Mesenchymal stem cell (in vitro differentiated cells and primary cell): Measurements from ENCODE around the gene ACACA.

Experiments used
- DNase-seq: peaks from one replicate; pipeline ENCODE4 v3.0.0-alpha.2; 2013
- H2AFZ ChIP-seq: one replicate; pipeline ENCODE4 v1.6.1; 2013; ENCODE audit warnings: low read depth, mild to moderate bottlenecking, control low read depth, inconsistent platforms, low read length, moderate library complexity
- H2AK5ac ChIP-seq: 2 replicates; pipeline ENCODE4 v1.6.1; 2013; ENCODE audit warnings: low read length, moderate library complexity, mild to moderate bottlenecking, inconsistent platforms; ENCODE audit not compliant: severe bottlenecking
- H2BK120ac ChIP-seq: one replicate; pipeline ENCODE4 v1.6.1; 2013; ENCODE audit warnings: low read depth, mild to moderate bottlenecking, inconsistent platforms, low read length, moderate library complexity
- H2BK12ac ChIP-seq, 2 experiments: one replicate each; pipeline ENCODE4 v1.6.1; 2013; ENCODE audit warnings: inconsistent platforms in 2 of 2, low read length in 2 of 2, mild to moderate bottlenecking in 2 of 2, moderate library complexity in 2 of 2, control low read depth in 1 of 2
- H2BK15ac ChIP-seq: one replicate; pipeline ENCODE4 v1.6.1; 2013; ENCODE audit warnings: mild to moderate bottlenecking, low read depth, inconsistent platforms; ENCODE audit not compliant: poor library complexity, severe bottlenecking
- H2BK5ac ChIP-seq: 2 replicates; pipeline ENCODE4 v1.6.1; 2013; ENCODE audit warnings: low read depth, mild to moderate bottlenecking, low read length, control low read depth, inconsistent platforms; ENCODE audit not compliant: poor library complexity, severe bottlenecking
- H3K14ac ChIP-seq, 2 experiments: one replicate each; pipeline ENCODE4 v1.6.1; 2013; ENCODE audit warnings: inconsistent platforms in 2 of 2, low read length in 2 of 2, control low read depth in 1 of 2, mild to moderate bottlenecking in 1 of 2, moderate library complexity in 1 of 2
- H3K18ac ChIP-seq, 2 experiments: one replicate each; pipeline ENCODE4 v1.6.1; 2013; ENCODE audit warnings: inconsistent platforms in 2 of 2, low read length in 2 of 2, control low read depth in 1 of 2, low read depth in 1 of 2, mild to moderate bottlenecking in 1 of 2
- H3K23ac ChIP-seq, 2 experiments: one replicate each; pipeline ENCODE4 v1.6.1; 2013; ENCODE audit warnings: inconsistent platforms in 2 of 2, low read length in 2 of 2, mild to moderate bottlenecking in 2 of 2, moderate library complexity in 2 of 2, control low read depth in 1 of 2
- H3K27ac ChIP-seq: 2 replicates; pipeline ENCODE4 v1.5.1; 2013; ENCODE audit warnings: mild to moderate bottlenecking, moderate library complexity, low read length, control low read depth, inconsistent platforms; ENCODE audit not compliant: poor library complexity, severe bottlenecking
- H3K27me3 ChIP-seq, 2 experiments: 2 replicates each; pipeline versions ENCODE4 v1.6.1 to v1.7.0; 2013; ENCODE audit warnings: low read length in 2 of 2, mild to moderate bottlenecking in 2 of 2, moderate library complexity in 2 of 2, control low read depth in 1 of 2, inconsistent platforms in 1 of 2; ENCODE audit not compliant: control insufficient read depth in 1 of 2, insufficient read depth in 1 of 2
- H3K36me3 ChIP-seq, 2 experiments: 2 replicates each; pipeline versions ENCODE4 v1.6.1 to v1.7.0; 2013; ENCODE audit warnings: low read length in 2 of 2, control low read depth in 1 of 2, inconsistent platforms in 1 of 2, low read depth in 1 of 2, mild to moderate bottlenecking in 1 of 2; ENCODE audit not compliant: insufficient read depth in 2 of 2, control insufficient read depth in 1 of 2
- H3K4ac ChIP-seq, 2 experiments: one replicate each; pipeline ENCODE4 v1.6.1; 2013; ENCODE audit warnings: inconsistent platforms in 2 of 2, low read length in 2 of 2, mild to moderate bottlenecking in 2 of 2, moderate library complexity in 2 of 2, control low read depth in 1 of 2, low read depth in 1 of 2
- H3K4me1 ChIP-seq: 2 replicates; pipeline ENCODE4 v1.6.1; 2013; ENCODE audit warnings: low read depth, low read length, control low read depth; ENCODE audit not compliant: control insufficient read depth, insufficient read depth
- H3K4me2 ChIP-seq: 2 replicates; pipeline ENCODE4 v1.6.1; 2013; ENCODE audit warnings: low read length, mild to moderate bottlenecking, inconsistent platforms; ENCODE audit not compliant: poor library complexity, severe bottlenecking
- H3K4me3 ChIP-seq, 2 experiments: 2 replicates each; pipeline versions ENCODE4 v1.5.1 to v1.7.0; 2013; ENCODE audit warnings: low read length in 2 of 2, mild to moderate bottlenecking in 2 of 2, control low read depth in 1 of 2, low read depth in 1 of 2; ENCODE audit not compliant: insufficient read depth in 1 of 2
- H3K79me1 ChIP-seq: replicated peaks from 2 replicates; pipeline ENCODE4 v1.6.1; 2013; ENCODE audit warnings: mild to moderate bottlenecking, control low read depth, low read length, inconsistent platforms; ENCODE audit not compliant: poor library complexity, severe bottlenecking
- H3K9ac ChIP-seq: 2 replicates; pipeline ENCODE4 v1.7.0; 2013; ENCODE audit warnings: mild to moderate bottlenecking, low read length, moderate library complexity
- H3K9me3 ChIP-seq: 2 replicates; pipeline ENCODE4 v1.7.0; 2013; ENCODE audit warnings: mild to moderate bottlenecking, low read length; ENCODE audit not compliant: control insufficient read depth
- H4K8ac ChIP-seq: one replicate; pipeline ENCODE4 v1.6.1; 2013; ENCODE audit warnings: inconsistent platforms, mild to moderate bottlenecking, low read length, moderate library complexity
- H4K91ac ChIP-seq: one replicate; pipeline ENCODE4 v1.6.1; 2013; ENCODE audit warnings: mild to moderate bottlenecking, low read length, inconsistent platforms
- WGBS: methylation state at CpG from one replicate; pipeline ENCODE4 v1.1.7; 2013; ENCODE audit warnings: mixed read lengths; 5-methylcytosine and 5-hydroxymethylcytosine counted together

The ACACA gene

GRCh38 chr17:37206299-37206698 is 200.3 kb downstream of the ACACA start:
- H2BK15ac ChIP-seq = no peak overlapping the region

DNA sequence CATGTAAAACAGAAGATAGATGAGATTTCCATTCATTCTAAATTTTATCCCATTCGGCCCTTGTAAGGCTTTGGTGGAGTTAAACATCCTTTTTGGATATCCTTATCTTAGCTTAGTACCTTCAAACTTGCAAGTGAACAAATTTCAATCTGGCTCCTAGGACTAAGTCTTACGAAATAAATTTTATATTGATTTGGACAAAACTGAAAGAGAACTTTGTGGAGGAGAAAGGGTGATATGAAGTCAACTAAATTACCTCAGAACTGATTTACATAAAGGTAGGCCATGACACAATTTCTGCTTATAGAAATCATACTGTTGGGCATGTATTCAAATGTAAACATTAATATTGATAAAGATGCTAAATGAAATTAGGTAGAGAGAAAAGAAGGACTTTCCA is 206.1 kb downstream of the ACACA start:
- no peak overlapping the region for H2BK5ac ChIP-seq
- H3K9ac ChIP-seq = no peak overlapping the region
- H4K8ac ChIP-seq = no peak overlapping the region
- H2AFZ ChIP-seq = no peak overlapping the region
- H3K23ac ChIP-seq = no peak overlapping the region
- no peak overlapping the region for H3K27ac ChIP-seq
- no peaks in the 10 kb centered on the region for H3K27me3 ChIP-seq
- no peak overlapping the region for H2BK15ac ChIP-seq
- no peak overlapping the region for H2BK120ac ChIP-seq
- peaks cover 0 to 75% of the 10 kb centered on the region in 2 experiments for H3K36me3 ChIP-seq
- H3K4me1 ChIP-seq = no peaks in the 10 kb centered on the region
- H3K4me2 ChIP-seq = no peak overlapping the region
- H3K4ac ChIP-seq = no peak overlapping the region
- WGBS = 100% methylated on average over 1 of the region's 2 CpGs
- no peak overlapping the region for H3K18ac ChIP-seq
- no peaks in the 10 kb centered on the region for H3K9me3 ChIP-seq
- H2AK5ac ChIP-seq = no peak overlapping the region
- no peak overlapping the region for H4K91ac ChIP-seq
- H3K79me1 ChIP-seq = peaks cover 7% of the 10 kb centered on the region
- H2BK12ac ChIP-seq = no peak overlapping the region
- no peak for DNase-seq
- H3K4me3 ChIP-seq = no peak overlapping the region
- H3K14ac ChIP-seq = no peak overlapping the region

More at GRCh38 chr17:37206299-37206698, 200.3 kb downstream of the ACACA start:
- no peak overlapping the region for H2BK120ac ChIP-seq
- H3K4me2 ChIP-seq = no peak overlapping the region
- peaks cover 7% of the 10 kb centered on the region for H3K79me1 ChIP-seq
- H2AK5ac ChIP-seq = no peak overlapping the region
- no peak overlapping the region for H3K4ac ChIP-seq
- H3K27me3 ChIP-seq = no peaks in the 10 kb centered on the region
- no peaks in the 10 kb centered on the region for H3K4me1 ChIP-seq
- no peak for DNase-seq
- no peak overlapping the region for H3K4me3 ChIP-seq
- no peak overlapping the region for H4K91ac ChIP-seq
- peaks cover 0 to 92% of the 10 kb centered on the region in 2 experiments for H3K36me3 ChIP-seq
- no peak overlapping the region for H2AFZ ChIP-seq
- no peak overlapping the region for H2BK12ac ChIP-seq
- H3K23ac ChIP-seq = no peak overlapping the region
- H4K8ac ChIP-seq = no peak overlapping the region
- H3K27ac ChIP-seq = no peak overlapping the region
- no peak overlapping the region for H2BK5ac ChIP-seq
- H3K9me3 ChIP-seq = no peaks in the 10 kb centered on the region
- H3K18ac ChIP-seq = no peak overlapping the region
- H3K9ac ChIP-seq = no peak overlapping the region
- H3K14ac ChIP-seq = no peak overlapping the region

GRCh38 chr17:37197336-37197735 is 209.3 kb downstream of the ACACA start:
- no peak overlapping the region for H3K27ac ChIP-seq
- H4K91ac ChIP-seq = no peak overlapping the region
- no peak overlapping the region for H4K8ac ChIP-seq
- H3K4me3 ChIP-seq = no peak overlapping the region
- no peaks in the 10 kb centered on the region for H3K27me3 ChIP-seq
- H2BK12ac ChIP-seq = no peak overlapping the region
- no peak overlapping the region for H2BK15ac ChIP-seq
- peaks cover 0 to 72% of the 10 kb centered on the region in 2 experiments for H3K36me3 ChIP-seq
- H2AK5ac ChIP-seq = no peak overlapping the region
- no peak overlapping the region for H3K4me2 ChIP-seq
- H3K14ac ChIP-seq = no peak overlapping the region
- H3K4ac ChIP-seq = no peak overlapping the region
- no peak overlapping the region for H3K18ac ChIP-seq
- H2AFZ ChIP-seq = no peak overlapping the region
- peaks cover 4% of the 10 kb centered on the region for H3K79me1 ChIP-seq
- DNase-seq = no peak
- no peak overlapping the region for H3K9ac ChIP-seq
- no peaks in the 10 kb centered on the region for H3K4me1 ChIP-seq
- no peak overlapping the region for H2BK120ac ChIP-seq
- no peaks in the 10 kb centered on the region for H3K9me3 ChIP-seq
- H2BK5ac ChIP-seq = no peak overlapping the region
- 100% methylated on average over 2 of the region's 2 CpGs for WGBS
- H3K23ac ChIP-seq = no peak overlapping the region

- WGBS = no CpG with 5 or more reads among the region's 1 CpG
- DNase-seq = no peak
- Histone ChIP-seq H3K27ac (no peak overlapping the region), H3K4me2 (no peak overlapping the region), H4K91ac (no peak overlapping the region), H3K9ac (no peak overlapping the region), H3K14ac (no peak overlapping the region), H3K79me1 (peaks cover 4% of the 10 kb centered on the region), H3K4me3 (no peak overlapping the region), H2BK120ac (no peak overlapping the region), H4K8ac (no peak overlapping the region), H3K36me3 (peaks cover 4 to 76% of the 10 kb centered on the region in 2 experiments), H3K4me1 (peaks cover 2% of the 10 kb centered on the region), H2BK15ac (no peak overlapping the region), H3K27me3 (no peaks in the 10 kb centered on the region), H2AFZ (no peak overlapping the region), H2AK5ac (no peak overlapping the region), H3K23ac (no peak overlapping the region), H2BK12ac (no peak overlapping the region), H2BK5ac (no peak overlapping the region), H3K4ac (no peak overlapping the region), H3K9me3 (no peaks in the 10 kb centered on the region), H3K18ac (no peak overlapping the region)
These were observed 212.4 kb downstream of the ACACA start for GRCh38 chr17:37194208-37194607.
